CD4-positive, alpha-beta T cell treated with Interferon alpha-2 for 1 hour (primary cell): ENCODE data around the gene SLC30A4.

Experiments
- DNase-seq, 2 donors: peaks; one replicate each; pipeline ENCODE4 v3.0.0-alpha.2; 2020 to 2022

Gene SLC30A4

DNA sequence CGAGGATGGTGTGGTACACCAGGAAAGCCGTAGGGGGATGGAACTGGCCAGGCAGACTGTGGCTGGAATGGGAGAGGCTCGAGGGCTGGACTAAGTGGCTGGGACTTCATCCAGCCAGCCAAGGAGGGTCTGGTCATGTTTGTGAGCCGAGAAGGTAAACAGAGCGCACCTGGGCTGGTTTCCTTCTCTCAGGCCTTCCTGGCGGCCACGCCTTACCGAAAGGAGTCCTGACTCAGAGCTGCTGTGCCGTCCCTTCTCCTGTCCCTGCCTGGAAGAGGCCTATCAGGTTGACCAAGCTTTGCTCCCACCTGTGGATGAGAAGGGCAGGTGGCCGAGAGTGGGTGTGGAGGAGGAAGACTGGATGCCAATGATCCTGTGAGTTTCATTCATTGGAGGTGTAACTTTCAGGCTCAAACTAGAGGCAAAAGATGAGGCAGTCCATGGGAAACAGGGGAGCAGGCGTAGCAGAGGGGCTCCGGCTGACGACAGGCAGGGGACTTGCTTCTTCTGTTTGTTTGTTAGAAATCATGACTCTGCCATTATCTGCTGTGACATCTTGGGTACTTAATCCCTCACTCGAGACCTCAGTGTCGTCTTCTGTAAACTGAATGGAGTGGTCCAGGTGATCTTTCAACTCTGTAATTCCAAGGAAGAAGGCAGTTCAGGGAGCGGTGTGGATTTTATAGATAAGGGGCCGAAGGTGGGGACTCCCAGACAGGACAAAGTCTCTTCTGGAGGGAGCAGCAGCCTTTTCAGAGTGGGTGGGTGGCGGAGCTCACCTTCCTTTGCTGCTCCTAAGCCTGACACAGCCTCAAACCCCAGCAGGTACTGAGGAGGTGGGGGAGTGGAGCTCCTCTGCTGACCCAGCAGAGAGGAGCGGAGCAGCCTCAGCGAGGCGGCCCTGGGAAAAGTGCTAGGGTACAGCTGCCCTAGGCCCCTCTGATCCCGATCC is 72.4 kb downstream of the SLC30A4 start:
- no peak for DNase-seq

- DNase-seq = no peak
Measured at GRCh38 chr15:45449395-45449794, 73.2 kb downstream of the SLC30A4 start.

GRCh38 chr15:45448066-45448915 is 74.3 kb downstream of the SLC30A4 start:
- DNase-seq = peak in 1 of 2 donors; percentile 77

DNA sequence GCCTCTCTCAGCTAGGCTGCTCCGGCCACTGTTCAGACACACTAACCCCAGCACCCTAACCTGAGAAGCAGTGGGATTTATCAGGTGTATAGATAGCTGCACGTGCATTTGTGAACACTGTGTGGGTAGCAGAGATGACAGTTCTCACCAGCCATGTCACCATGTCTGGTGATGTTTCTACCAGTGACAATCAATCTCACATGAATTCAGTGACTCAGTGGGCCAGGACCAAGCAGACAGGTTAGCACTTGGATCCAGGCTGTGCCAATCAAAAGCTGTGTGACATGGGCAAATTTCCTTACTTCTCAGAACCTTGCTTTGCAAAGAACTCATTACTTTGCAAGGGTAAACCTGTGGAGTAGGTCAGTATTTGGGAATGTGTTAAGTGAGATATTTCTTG is 78.9 kb downstream of the SLC30A4 start:
- no peak for DNase-seq

DNA sequence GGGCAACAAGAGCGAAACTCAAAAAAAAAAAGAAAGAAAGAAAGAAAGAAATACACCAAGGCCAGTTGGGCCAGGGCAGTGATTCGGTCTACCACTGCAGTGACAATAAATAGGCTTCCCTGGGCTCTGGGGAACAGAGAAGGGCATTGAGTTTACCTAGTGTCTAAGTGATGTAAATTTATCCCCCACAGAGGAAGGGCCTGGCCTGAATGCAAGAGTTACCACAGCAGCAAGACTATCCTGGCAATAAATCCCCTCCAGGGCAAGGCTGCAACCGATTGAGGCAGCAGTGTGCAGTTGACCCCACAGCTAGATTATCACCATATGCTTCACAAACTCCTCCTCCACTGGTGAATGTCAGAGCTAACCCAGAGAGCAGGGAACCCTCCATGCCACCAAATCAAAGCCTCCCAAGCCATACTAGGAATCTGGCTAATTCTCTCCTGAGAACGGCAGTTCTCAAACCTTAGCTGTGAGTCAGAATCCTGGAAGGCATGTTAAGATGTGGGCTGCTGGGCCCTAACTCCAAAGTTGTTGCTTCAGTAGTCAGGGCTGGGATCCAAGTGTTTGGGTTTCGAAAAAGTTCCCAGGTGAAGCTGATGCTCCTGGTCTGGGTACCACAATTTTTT is 79.9 kb downstream of the SLC30A4 start:
- DNase-seq = no peak

GRCh38 chr15:45441686-45442085 is 80.9 kb downstream of the SLC30A4 start:
- no peak for DNase-seq

- DNase-seq = no peak
Measured at GRCh38 chr15:45441036-45441435, 81.5 kb downstream of the SLC30A4 start.

- DNase-seq = no peak
Measured at GRCh38 chr15:45439521-45440260, 82.9 kb downstream of the SLC30A4 start.

- no peak for DNase-seq
Measured at GRCh38 chr15:45435124-45435903, 87.2 kb downstream of the SLC30A4 start.

- no peak for DNase-seq
Measured at GRCh38 chr15:45434078-45434567, 88.4 kb downstream of the SLC30A4 start.

GRCh38 chr15:45431511-45431910 is 91.0 kb downstream of the SLC30A4 start:
- DNase-seq = no peak

DNA sequence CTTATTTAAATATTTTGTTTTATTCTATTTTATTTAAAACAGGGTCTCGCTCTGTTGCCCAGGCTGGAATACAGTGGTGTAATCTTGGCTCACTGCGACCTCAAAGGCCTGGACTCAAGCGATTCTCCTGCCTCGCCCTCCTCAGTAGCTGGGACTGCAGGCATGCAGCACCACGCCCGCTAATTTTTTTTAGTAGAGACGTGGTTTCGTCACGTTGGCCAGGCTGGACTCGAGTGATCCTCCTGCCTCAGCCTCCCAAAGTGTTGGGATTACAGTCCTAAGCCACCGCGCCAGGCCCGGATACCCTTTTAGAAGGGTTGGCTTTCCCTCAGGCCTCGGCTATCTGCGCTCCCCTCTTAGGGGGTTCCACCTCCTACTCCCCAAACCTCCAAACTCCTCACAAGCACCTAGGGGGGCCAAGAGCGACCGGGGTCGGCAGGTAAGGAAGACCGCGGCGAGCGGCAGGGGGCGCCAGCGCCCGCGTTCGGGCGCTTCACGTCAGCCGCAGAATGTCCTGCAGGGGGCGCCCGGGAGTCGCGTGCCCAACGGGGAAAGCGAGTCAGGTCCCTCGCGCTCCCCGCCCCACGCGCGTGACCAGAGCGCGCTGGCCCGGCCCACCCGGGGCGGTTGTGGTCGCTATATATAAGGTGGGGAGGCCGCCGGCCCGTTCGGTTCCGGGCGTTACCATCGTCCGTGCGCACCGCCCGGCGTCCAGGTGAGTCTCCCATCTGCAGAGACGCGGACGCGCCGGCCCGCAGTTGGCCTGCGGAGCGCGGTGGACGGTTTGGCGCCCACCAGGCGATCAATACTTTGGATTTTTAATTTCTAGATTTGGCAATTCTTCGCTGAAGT is 92.4 kb downstream of the SLC30A4 start:
- peak; percentile 77 to 87 for DNase-seq
